PFSK-1 (cell line): Measurements from ENCODE around the gene NLGN2.
A peak's percentile ranks its signal among the peaks of the same experiment; 100 is the strongest.

Experiments used
- FOXP2 ChIP-seq: optimal IDR thresholded peaks from 2 replicates; pipeline ENCODE3; 2011; ENCODE audit warnings: borderline replicate concordance, control low read depth, inconsistent platforms; ENCODE audit not compliant: insufficient read depth; ENCODE audit errors: extremely low read length, extremely low read depth
- POLR2AphosphoS5 ChIP-seq: IDR thresholded peaks from 2 replicates; pipeline ENCODE4 v1.6.1; 2012; ENCODE audit warnings: low read depth, mild to moderate bottlenecking, control low read depth, low read length, moderate library complexity
- SIN3A ChIP-seq: IDR thresholded peaks from 2 replicates; pipeline ENCODE4 v1.6.1; 2012; ENCODE audit warnings: mild to moderate bottlenecking, low read length, moderate library complexity, borderline replicate concordance; ENCODE audit not compliant: insufficient read depth
- TAF1 ChIP-seq: IDR thresholded peaks from 2 replicates; pipeline ENCODE4 v1.6.1; 2012; ENCODE audit warnings: low read length, control low read depth, borderline replicate concordance; ENCODE audit not compliant: insufficient read depth
- TF ChIP-seq, protein P1 (sequence below), 2 experiments: IDR thresholded peaks; 2 replicates each; pipeline versions ENCODE4 v1.6.1 to v1.8.0; 2011 to 2012; ENCODE audit warnings: low read depth in 2 of 2, low read length in 2 of 2, control low read depth in 1 of 2, inconsistent platforms in 1 of 2, mild to moderate bottlenecking in 1 of 2, moderate library complexity in 1 of 2; ENCODE audit not compliant: insufficient read depth in 1 of 2

The NLGN2 gene

DNA sequence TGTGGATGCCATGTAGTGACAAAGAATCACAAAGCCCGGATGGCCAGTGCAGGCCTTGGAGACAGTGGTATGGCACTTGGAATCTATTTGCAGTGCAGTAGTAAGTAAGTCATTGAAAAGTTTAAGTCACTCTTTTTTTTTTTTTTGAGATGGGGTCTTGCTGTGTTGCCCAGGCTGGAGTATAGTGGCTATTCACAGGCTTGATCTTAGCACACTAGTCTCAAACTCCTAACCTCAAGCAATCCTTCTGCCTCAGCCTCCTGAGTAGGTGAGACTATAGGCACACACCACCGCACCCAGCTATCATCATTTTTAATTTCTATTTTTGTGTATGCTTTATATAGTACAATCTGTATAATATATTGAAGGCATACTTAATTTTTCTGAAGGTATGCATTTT lies 9.0 kb upstream of the NLGN2 start:
- TF ChIP-seq TAF1 (no peak), POLR2AphosphoS5 (no peak), FOXP2 (no peak), SIN3A (no peak)
- TF ChIP-seq, protein P1, sequence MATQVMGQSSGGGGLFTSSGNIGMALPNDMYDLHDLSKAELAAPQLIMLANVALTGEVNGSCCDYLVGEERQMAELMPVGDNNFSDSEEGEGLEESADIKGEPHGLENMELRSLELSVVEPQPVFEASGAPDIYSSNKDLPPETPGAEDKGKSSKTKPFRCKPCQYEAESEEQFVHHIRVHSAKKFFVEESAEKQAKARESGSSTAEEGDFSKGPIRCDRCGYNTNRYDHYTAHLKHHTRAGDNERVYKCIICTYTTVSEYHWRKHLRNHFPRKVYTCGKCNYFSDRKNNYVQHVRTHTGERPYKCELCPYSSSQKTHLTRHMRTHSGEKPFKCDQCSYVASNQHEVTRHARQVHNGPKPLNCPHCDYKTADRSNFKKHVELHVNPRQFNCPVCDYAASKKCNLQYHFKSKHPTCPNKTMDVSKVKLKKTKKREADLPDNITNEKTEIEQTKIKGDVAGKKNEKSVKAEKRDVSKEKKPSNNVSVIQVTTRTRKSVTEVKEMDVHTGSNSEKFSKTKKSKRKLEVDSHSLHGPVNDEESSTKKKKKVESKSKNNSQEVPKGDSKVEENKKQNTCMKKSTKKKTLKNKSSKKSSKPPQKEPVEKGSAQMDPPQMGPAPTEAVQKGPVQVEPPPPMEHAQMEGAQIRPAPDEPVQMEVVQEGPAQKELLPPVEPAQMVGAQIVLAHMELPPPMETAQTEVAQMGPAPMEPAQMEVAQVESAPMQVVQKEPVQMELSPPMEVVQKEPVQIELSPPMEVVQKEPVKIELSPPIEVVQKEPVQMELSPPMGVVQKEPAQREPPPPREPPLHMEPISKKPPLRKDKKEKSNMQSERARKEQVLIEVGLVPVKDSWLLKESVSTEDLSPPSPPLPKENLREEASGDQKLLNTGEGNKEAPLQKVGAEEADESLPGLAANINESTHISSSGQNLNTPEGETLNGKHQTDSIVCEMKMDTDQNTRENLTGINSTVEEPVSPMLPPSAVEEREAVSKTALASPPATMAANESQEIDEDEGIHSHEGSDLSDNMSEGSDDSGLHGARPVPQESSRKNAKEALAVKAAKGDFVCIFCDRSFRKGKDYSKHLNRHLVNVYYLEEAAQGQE (IDR thresholded peaks at IDR 0.05; ENCODE audit: insufficient read depth in 1 of 2, low read depth in 2 of 2, low read length in 2 of 2): no peak

DNA sequence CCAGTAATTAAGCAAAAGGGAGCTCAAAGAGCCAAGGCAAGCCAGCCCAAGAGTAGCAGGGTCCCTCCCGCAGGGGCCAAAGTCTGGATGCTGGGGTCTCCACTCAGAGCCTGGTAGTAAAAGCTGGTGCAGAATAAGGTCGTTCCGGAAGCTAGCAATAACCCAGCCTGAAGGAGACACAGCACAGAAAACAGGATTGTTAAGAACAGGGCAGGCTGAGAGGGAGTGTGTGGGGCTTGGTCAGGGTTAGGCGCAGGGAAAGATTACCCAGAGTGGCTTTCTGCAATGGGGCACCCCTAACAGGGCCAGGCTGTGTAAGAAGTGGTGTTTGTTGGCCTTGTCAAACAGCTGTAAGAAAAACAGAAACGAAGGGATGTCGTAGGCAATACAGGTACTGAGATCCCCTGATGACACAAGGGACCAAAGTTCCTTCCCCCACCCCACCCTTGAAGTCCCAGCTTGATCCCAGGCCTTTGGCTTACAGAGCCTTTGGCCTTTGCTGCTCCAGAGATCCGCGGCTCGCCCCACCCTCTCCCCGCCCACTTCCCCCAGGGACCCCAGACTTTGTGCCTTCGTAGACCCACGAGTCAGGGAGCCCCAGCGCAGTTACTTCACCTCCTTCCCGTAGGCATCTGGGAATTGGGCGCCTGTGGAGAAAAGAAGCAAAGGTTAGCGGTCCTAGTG lies 4.5 kb upstream of the NLGN2 start:
- TF ChIP-seq SIN3A (no peak), POLR2AphosphoS5 (no peak; the same call in 1 of the 2 replicates), TAF1 (no peak), FOXP2 (no peak)
- TF ChIP-seq, protein P1 (IDR thresholded peaks at IDR 0.05; ENCODE audit: insufficient read depth in 1 of 2, low read depth in 2 of 2, low read length in 2 of 2): no peak

DNA sequence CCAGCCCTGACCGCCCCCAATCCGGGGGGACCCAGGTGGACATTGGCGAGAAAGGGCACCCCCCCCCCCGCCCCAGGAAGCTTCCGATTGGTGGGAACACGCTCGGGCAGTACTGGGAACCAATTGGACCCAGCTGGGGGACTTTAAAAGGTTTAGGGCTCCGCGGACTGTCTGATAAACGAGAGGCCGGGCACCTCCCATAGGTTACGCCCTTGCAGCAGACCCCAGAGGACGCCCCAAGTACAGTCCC lies 4.0 kb upstream of the NLGN2 start:
- TF ChIP-seq TAF1 (no peak), POLR2AphosphoS5 (no peak), SIN3A (no peak), FOXP2 (no peak)
- TF ChIP-seq, protein P1 (IDR thresholded peaks at IDR 0.05; ENCODE audit: insufficient read depth in 1 of 2, low read depth in 2 of 2, low read length in 2 of 2): no peak

DNA sequence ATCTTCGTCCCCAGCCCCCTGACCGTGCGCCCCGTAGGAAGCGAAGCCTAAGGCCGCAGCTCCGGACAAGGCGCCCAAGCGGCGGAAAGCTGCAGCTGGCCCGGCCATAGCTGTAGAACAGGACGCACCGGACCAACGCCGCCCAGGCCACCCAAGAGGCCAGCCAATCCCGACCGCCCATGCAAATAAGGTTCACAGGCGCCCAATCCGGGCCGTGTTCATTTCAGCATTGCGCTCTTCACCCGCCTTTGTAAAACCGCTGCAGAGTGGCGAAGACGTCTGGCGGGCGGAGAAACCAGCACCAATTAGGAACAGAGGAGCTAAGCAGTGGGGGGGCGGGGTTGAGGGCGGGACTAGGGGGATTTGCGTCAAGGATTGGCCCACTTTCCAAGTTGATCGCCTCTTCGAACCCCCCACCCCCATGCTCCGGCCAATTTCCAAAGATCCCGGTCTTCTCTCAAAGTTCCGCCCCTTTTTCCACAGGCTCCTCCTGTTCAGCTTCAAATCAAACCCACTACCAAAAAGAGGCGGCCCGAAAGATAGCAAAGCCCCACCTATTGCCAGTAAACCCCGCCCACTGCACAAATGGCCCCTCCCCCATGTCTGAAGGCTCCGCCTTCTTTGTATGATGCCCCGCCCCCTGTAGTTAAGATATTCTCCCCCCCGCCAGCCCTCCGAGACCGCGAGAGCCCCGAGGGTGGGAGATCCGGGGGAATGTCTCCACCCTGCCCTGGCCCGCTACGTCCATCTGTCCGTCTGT lies 3.5 kb upstream of the NLGN2 start, which contains the start of gene TMEM256:
TMEM256 (minus strand) TSS at position 121 of the 760 bp plus-strand sequence; CDS start at position 108, 13 bp downstream.
- TF ChIP-seq TAF1: peak; percentile 91
- TF ChIP-seq FOXP2: peak; percentile 44
- peak; percentile 94; the same call in 1 of the 2 replicates for TF ChIP-seq SIN3A
- TF ChIP-seq, protein P1 (IDR thresholded peaks at IDR 0.05; ENCODE audit: insufficient read depth in 1 of 2, low read depth in 2 of 2, low read length in 2 of 2): peak in 1 of 2 experiments; percentile 46; a peak in 1 of 4 replicates
- peak; percentile 96 for TF ChIP-seq POLR2AphosphoS5
